ENCODE results near the gene ASPSCR1. TPM values are rescaled to one million over a fixed set of nuclear protein-coding genes. Genes with fewer than 3 reads are reported as not detected.

ASPSCR1 gene
- total and polyA plus RNA-seq, 2 of the 13 experiments (the other 11 are each of a cell fraction or from before 2014, with no cell fraction given) = 274 to 314 TPM

DNA sequence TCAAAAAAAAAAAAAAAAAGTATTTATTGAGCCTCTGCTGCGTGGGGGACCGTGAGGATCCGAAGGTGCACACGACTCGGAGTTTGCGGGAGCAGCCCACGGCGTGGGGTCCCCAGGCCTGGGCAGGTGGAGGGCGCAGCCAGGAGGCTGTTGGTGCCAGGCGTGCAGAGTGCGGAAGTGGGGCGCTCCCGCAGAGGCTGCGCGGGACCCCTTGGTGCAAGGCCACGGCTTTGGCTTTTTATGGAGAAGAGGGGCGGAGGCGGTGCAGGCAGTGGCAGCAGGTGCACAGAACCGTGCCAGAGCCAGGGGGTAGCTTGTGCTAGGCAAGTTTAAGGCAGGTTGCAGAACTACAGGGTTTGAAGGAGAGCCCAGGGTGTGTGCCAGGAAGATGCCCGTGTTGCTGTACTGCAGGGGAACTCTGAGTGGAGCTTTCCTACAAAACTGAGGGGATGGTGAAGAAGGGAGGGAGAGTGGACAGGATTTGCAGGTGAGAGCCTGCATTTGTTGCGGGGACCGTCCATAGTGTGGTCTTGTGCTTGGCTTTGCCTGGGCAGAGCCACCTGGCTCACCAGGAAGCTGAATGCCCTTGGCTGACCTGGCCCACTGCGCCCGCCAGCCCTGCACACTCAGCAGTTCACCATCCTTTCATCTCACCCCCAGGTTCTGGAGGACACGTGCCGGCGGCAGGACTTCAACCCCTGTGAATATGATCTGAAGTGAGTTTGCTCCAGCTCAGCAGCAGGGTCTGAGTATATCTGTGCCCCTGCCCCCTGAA lies 1.3 kb downstream of the ASPSCR1 start (continued):
- TF ChIP-seq, protein P1, sequence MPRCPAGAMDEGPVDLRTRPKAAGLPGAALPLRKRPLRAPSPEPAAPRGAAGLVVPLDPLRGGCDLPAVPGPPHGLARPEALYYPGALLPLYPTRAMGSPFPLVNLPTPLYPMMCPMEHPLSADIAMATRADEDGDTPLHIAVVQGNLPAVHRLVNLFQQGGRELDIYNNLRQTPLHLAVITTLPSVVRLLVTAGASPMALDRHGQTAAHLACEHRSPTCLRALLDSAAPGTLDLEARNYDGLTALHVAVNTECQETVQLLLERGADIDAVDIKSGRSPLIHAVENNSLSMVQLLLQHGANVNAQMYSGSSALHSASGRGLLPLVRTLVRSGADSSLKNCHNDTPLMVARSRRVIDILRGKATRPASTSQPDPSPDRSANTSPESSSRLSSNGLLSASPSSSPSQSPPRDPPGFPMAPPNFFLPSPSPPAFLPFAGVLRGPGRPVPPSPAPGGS (CRISPR knock-in tag; IDR thresholded peaks at IDR 0.05) = peak; percentile 25; the same call in 1 of the 2 replicates
- TF ChIP-seq ZNF160 (CRISPR knock-in tag; IDR thresholded peaks at IDR 0.05) = no peak
- TF ChIP-seq ETV5 (CRISPR knock-in tag; IDR thresholded peaks at IDR 0.05; ENCODE audit: borderline replicate concordance) = no peak
- no peak for TF ChIP-seq ZNF441 (CRISPR knock-in tag; IDR thresholded peaks at IDR 0.05; ENCODE audit: borderline replicate concordance)
- no peak for TF ChIP-seq ZNF354B (CRISPR knock-in tag; IDR thresholded peaks at IDR 0.05)
- no peak for TF ChIP-seq ZNF253 (CRISPR knock-in tag; IDR thresholded peaks at IDR 0.05; ENCODE audit: borderline replicate concordance)
- 0 out of 2 replicates have a peak, but pooled peaks have one; percentile 25 for TF ChIP-seq RNF2 (conservative IDR thresholded peaks at IDR 0.05; ENCODE audit: low read depth)
- 0 out of 2 replicates have a peak, but pooled peaks have one; percentile 26 for TF ChIP-seq ZNF350 (CRISPR knock-in tag; IDR thresholded peaks at IDR 0.05; ENCODE audit: borderline replicate concordance, low read depth)
- no peak for TF ChIP-seq ZNF83 (CRISPR knock-in tag; IDR thresholded peaks at IDR 0.05; ENCODE audit: borderline replicate concordance)
- TF ChIP-seq, protein P2, sequence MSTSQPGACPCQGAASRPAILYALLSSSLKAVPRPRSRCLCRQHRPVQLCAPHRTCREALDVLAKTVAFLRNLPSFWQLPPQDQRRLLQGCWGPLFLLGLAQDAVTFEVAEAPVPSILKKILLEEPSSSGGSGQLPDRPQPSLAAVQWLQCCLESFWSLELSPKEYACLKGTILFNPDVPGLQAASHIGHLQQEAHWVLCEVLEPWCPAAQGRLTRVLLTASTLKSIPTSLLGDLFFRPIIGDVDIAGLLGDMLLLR (CRISPR knock-in tag; IDR thresholded peaks at IDR 0.05) = 0 out of 2 replicates have a peak, but pooled peaks have one; percentile 16
- TF ChIP-seq, protein P3, sequence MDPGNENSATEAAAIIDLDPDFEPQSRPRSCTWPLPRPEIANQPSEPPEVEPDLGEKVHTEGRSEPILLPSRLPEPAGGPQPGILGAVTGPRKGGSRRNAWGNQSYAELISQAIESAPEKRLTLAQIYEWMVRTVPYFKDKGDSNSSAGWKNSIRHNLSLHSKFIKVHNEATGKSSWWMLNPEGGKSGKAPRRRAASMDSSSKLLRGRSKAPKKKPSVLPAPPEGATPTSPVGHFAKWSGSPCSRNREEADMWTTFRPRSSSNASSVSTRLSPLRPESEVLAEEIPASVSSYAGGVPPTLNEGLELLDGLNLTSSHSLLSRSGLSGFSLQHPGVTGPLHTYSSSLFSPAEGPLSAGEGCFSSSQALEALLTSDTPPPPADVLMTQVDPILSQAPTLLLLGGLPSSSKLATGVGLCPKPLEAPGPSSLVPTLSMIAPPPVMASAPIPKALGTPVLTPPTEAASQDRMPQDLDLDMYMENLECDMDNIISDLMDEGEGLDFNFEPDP (CRISPR knock-in tag; conservative IDR thresholded peaks at IDR 0.05) = 0 out of 2 replicates have a peak, but pooled peaks have one; percentile 78
- TF ChIP-seq HNRNPL (IDR thresholded peaks at IDR 0.05; ENCODE audit: low read depth, low read length) = peak; percentile 87
- 0 out of 2 replicates have a peak, but pooled peaks have one; percentile 31 for TF ChIP-seq NFATC3 (CRISPR knock-in tag; IDR thresholded peaks at IDR 0.05)
- no peak for TF ChIP-seq FIP1L1 (IDR thresholded peaks at IDR 0.05; ENCODE audit: borderline replicate concordance, insufficient read depth, low read depth, low read length)
- no peak for TF ChIP-seq ZNF556 (CRISPR knock-in tag; IDR thresholded peaks at IDR 0.05; ENCODE audit: borderline replicate concordance)
- peak; percentile 54; the same call in 1 of the 2 replicates for TF ChIP-seq GATAD2A (CRISPR knock-in tag; IDR thresholded peaks at IDR 0.05)
- TF ChIP-seq ZNF598 (CRISPR knock-in tag; IDR thresholded peaks at IDR 0.05; ENCODE audit: borderline replicate concordance) = no peak
- TF ChIP-seq, protein P4, sequence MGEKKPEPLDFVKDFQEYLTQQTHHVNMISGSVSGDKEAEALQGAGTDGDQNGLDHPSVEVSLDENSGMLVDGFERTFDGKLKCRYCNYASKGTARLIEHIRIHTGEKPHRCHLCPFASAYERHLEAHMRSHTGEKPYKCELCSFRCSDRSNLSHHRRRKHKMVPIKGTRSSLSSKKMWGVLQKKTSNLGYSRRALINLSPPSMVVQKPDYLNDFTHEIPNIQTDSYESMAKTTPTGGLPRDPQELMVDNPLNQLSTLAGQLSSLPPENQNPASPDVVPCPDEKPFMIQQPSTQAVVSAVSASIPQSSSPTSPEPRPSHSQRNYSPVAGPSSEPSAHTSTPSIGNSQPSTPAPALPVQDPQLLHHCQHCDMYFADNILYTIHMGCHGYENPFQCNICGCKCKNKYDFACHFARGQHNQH (CRISPR knock-in tag; IDR thresholded peaks at IDR 0.05) = no peak
- TF ChIP-seq ZSCAN22 (CRISPR knock-in tag; IDR thresholded peaks at IDR 0.05) = no peak
- no peak for TF ChIP-seq ARHGAP35 (CRISPR knock-in tag; IDR thresholded peaks at IDR 0.05; ENCODE audit: borderline replicate concordance)
- no peak for TF ChIP-seq RCOR2 (CRISPR knock-in tag; IDR thresholded peaks at IDR 0.05)
- TF ChIP-seq NBN (conservative IDR thresholded peaks at IDR 0.05) = no peak
- no peak for TF ChIP-seq ZNF326 (CRISPR knock-in tag; IDR thresholded peaks at IDR 0.05; ENCODE audit: borderline replicate concordance)
- TF ChIP-seq, protein P5, sequence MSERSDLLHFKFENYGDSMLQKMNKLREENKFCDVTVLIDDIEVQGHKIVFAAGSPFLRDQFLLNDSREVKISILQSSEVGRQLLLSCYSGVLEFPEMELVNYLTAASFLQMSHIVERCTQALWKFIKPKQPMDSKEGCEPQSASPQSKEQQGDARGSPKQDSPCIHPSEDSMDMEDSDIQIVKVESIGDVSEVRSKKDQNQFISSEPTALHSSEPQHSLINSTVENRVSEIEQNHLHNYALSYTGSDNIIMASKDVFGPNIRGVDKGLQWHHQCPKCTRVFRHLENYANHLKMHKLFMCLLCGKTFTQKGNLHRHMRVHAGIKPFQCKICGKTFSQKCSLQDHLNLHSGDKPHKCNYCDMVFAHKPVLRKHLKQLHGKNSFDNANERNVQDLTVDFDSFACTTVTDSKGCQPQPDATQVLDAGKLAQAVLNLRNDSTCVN (CRISPR knock-in tag; IDR thresholded peaks at IDR 0.05; ENCODE audit: borderline replicate concordance) = no peak
- no peak for TF ChIP-seq ZBTB42 (CRISPR knock-in tag; IDR thresholded peaks at IDR 0.05)
